K562 (cell line): Measurements from ENCODE around the gene DPY19L3.

Experiments used
- BDP1 ChIP-seq: IDR thresholded peaks from 3 replicates; pipeline ENCODE4 v1.6.1; 2011; ENCODE audit not compliant: insufficient read length, insufficient read depth
- DDX20 ChIP-seq: fragments of 450-650 bp; IDR thresholded peaks from 2 replicates; pipeline ENCODE4 v1.6.1; 2016; ENCODE audit warnings: missing genetic modification characterization, low read depth, mild to moderate bottlenecking, missing compliant biosample characterization, moderate library complexity
- ETV5 ChIP-seq: sonication (generic); formaldehyde crosslinking; IDR thresholded peaks from 2 replicates; pipeline ENCODE4 v1.4.0; 2020; ENCODE audit warnings: low read depth, mild to moderate bottlenecking, missing genetic modification reagents
- GABPA ChIP-seq: fragments of 200-800 bp; sonication (Bioruptor generic); conservative IDR thresholded peaks from 2 replicates; pipeline ENCODE4 v1.6.1; 2016; ENCODE audit warnings: low read depth, missing genetic modification characterization, missing compliant biosample characterization
- HEY1 ChIP-seq: fragments of 250-450 bp; sonication (Bioruptor Pico); IDR thresholded peaks from 2 replicates; pipeline ENCODE4 v1.5.0; 2020; ENCODE audit warnings: mild to moderate bottlenecking, moderate library complexity, borderline replicate concordance
- KAT7 ChIP-seq: sonication (generic); formaldehyde crosslinking; IDR thresholded peaks from 2 replicates; pipeline ENCODE4 v1.8.0; 2022; ENCODE audit warnings: missing genetic modification reagents, mild to moderate bottlenecking, borderline replicate concordance
- TF ChIP-seq, protein P1 (sequence below), 3 experiments: IDR thresholded peaks in 2 of 3; conservative IDR thresholded peaks in 1 of 3; 2 replicates each; pipeline ENCODE4 v1.5.1; 2011 to 2012; ENCODE audit warnings: low read length in 3 of 3, mild to moderate bottlenecking in 3 of 3, control low read depth in 2 of 3, improper control_type of control experiment in 1 of 3, inconsistent platforms in 1 of 3, low read depth in 1 of 3, mixed read lengths in 1 of 3, moderate library complexity in 1 of 3; ENCODE audit not compliant: insufficient read depth in 2 of 3

DNA sequence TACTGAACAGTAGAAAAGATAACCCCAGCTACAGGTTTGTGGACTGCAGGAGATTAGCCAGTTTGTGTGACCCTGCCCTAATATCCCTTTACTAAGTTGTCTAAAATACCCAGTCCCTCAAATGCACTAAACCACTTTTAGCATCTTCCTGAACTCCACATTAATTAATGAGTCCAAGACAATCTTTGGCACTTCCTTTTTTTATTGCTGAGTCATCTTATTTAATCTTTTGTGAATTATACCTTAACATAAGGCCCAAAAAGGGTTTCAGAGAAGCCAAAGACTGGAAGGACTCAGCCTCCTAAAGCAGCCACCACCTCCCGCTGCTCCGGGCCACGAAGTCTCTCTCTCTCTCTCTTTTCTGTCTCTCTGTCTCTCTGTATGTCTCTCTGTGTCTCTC, 126.7 kb downstream of the DPY19L3 start:
- TF ChIP-seq BDP1 (no peak), DDX20 (tag) (no peak), ETV5 (no peak), GABPA (tag) (no peak), HEY1 (no peak), KAT7 (no peak)
- TF ChIP-seq, protein P1, sequence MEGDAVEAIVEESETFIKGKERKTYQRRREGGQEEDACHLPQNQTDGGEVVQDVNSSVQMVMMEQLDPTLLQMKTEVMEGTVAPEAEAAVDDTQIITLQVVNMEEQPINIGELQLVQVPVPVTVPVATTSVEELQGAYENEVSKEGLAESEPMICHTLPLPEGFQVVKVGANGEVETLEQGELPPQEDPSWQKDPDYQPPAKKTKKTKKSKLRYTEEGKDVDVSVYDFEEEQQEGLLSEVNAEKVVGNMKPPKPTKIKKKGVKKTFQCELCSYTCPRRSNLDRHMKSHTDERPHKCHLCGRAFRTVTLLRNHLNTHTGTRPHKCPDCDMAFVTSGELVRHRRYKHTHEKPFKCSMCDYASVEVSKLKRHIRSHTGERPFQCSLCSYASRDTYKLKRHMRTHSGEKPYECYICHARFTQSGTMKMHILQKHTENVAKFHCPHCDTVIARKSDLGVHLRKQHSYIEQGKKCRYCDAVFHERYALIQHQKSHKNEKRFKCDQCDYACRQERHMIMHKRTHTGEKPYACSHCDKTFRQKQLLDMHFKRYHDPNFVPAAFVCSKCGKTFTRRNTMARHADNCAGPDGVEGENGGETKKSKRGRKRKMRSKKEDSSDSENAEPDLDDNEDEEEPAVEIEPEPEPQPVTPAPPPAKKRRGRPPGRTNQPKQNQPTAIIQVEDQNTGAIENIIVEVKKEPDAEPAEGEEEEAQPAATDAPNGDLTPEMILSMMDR (IDR thresholded peaks at IDR 0.05 in 2 of 3, conservative IDR thresholded peaks at IDR 0.05 in 1 of 3; ENCODE audit: insufficient read depth in 2 of 3, low read depth in 1 of 3, low read length in 3 of 3): no peak
